ENCODE measurements around the gene C1orf52.

GRCh38 chr1:85295654-85296053 is 36.2 kb upstream of the C1orf52 start:
- TF ChIP-seq CTCF (IDR thresholded peaks at IDR 0.05; ENCODE audit: low read length) = no peak
- TF ChIP-seq EZH2 (optimal IDR thresholded peaks at IDR 0.05; ENCODE audit: low read depth, low read length) = no peak
